H1 (cell line): ENCODE data around the gene ZHX3. TPM values are rescaled to one million over a fixed set of nuclear protein-coding genes. Genes with fewer than 3 reads are reported as not detected.

ENCODE experiments used
- CTCF ChIA-PET: fragments of 300-600 bp; sonication (Branson Sonifier 250); formaldehyde crosslinking; loops from one replicate; lab custom pipeline; 2021; ENCODE audit not compliant: partially characterized antibody; lab: Charles Lee
- POLR2A ChIA-PET: fragments of 300-600 bp; sonication (Branson Sonifier 250); formaldehyde crosslinking; loops from one replicate; lab custom pipeline; 2021; ENCODE audit warnings: inconsistent platforms; ENCODE audit not compliant: partially characterized antibody; lab: Charles Lee
- DNase-seq, 2 experiments: peaks; one replicate each; pipeline versions ENCODE4 v3.0.0 to v3.0.0-alpha.2; 2010 to 2022; ENCODE audit warnings: low spot score in 2 of 2, low read depth in 1 of 2, mixed read lengths in 1 of 2
- FAIRE-seq: peaks from 2 replicates; lab custom pipeline; 2011; peaks lifted over from hg19 to GRCh38; lab: Jason Lieb, UNC
- H2AFZ ChIP-seq: 2 replicates; pipeline ENCODE4 v1.8.1; 2012; ENCODE audit warnings: low read length, inconsistent platforms
- H2AK5ac ChIP-seq: 2 replicates; pipeline ENCODE4 v1.6.1; 2013; ENCODE audit warnings: low read depth, low read length
- H2BK120ac ChIP-seq: replicated peaks from 2 replicates; pipeline ENCODE3; 2013; ENCODE audit warnings: low read depth, low read length, inconsistent platforms
- H2BK12ac ChIP-seq: 2 replicates; pipeline ENCODE4 v1.6.1; 2013; ENCODE audit warnings: low read depth, low read length
- H2BK15ac ChIP-seq: 2 replicates; pipeline ENCODE4 v1.6.1; 2013; ENCODE audit warnings: low read length
- H2BK20ac ChIP-seq: 2 replicates; pipeline ENCODE4 v1.6.1; 2013; ENCODE audit warnings: low read length
- H2BK5ac ChIP-seq: 2 replicates; pipeline ENCODE4 v1.6.1; 2013; ENCODE audit warnings: low read depth, low read length
- H3K14ac ChIP-seq: 2 replicates; pipeline ENCODE4 v1.6.1; 2013; ENCODE audit warnings: inconsistent platforms; ENCODE audit not compliant: insufficient read length
- H3K18ac ChIP-seq: 2 replicates; pipeline ENCODE4 v1.6.1; 2013; ENCODE audit warnings: low read length; ENCODE audit errors: extremely low read depth
- H3K23ac ChIP-seq: 2 replicates; pipeline ENCODE4 v1.6.1; 2013; ENCODE audit warnings: inconsistent platforms; ENCODE audit not compliant: insufficient read length
- H3K23me2 ChIP-seq: 2 replicates; pipeline ENCODE4 v1.6.1; 2013; ENCODE audit warnings: low read depth, low read length
- H3K27ac ChIP-seq: 2 replicates; pipeline ENCODE4 v1.6.1; 2011; ENCODE audit warnings: low read depth, low read length, inconsistent platforms
- H3K27me3 ChIP-seq, 4 experiments: replicated peaks in 1 of 4; 1 replicate in 1 of 4; 2 replicates in 3 of 4; pipeline versions ENCODE4 v1.6.1 to v1.8.1; 2011 to 2013; ENCODE audit warnings: low read length in 3 of 4, mild to moderate bottlenecking in 3 of 4, inconsistent platforms in 2 of 4, mixed read lengths in 2 of 4, moderate library complexity in 1 of 4; ENCODE audit not compliant: control insufficient read depth in 3 of 4, insufficient read depth in 3 of 4; ENCODE audit errors: extremely low read depth in 1 of 4
- H3K36me3 ChIP-seq, 4 experiments: 2 replicates each; pipeline versions ENCODE4 v1.6.1 to v1.8.1; 2011 to 2013; ENCODE audit warnings: mild to moderate bottlenecking in 4 of 4, low read length in 3 of 4, moderate library complexity in 2 of 4, control low read depth in 1 of 4, inconsistent platforms in 1 of 4; ENCODE audit not compliant: insufficient read depth in 4 of 4, control insufficient read depth in 2 of 4
- H3K4ac ChIP-seq: replicated peaks from 2 replicates; pipeline ENCODE3; 2013; ENCODE audit warnings: low read length, low read depth, mixed read lengths, inconsistent platforms; ENCODE audit not compliant: insufficient read length
- H3K4me1 ChIP-seq, 4 experiments: replicated peaks in 1 of 4; 1 replicate in 1 of 4; 2 replicates in 3 of 4; pipeline versions ENCODE4 v1.6.1 to v1.8.1; 2011 to 2013; ENCODE audit warnings: low read length in 3 of 4, inconsistent platforms in 2 of 4, mixed read lengths in 1 of 4; ENCODE audit not compliant: insufficient read depth in 4 of 4, control insufficient read depth in 3 of 4
- H3K4me2 ChIP-seq, 2 experiments: 2 replicates each; pipeline versions ENCODE4 v1.6.1 to v1.8.1; 2011 to 2013; ENCODE audit warnings: low read depth in 2 of 2, low read length in 2 of 2, control low read depth in 1 of 2, inconsistent platforms in 1 of 2, mild to moderate bottlenecking in 1 of 2; ENCODE audit not compliant: insufficient read depth in 1 of 2
- H3K4me3 ChIP-seq, 4 experiments: fragments of 200-600, 300-600 bp in 1 of 4; sonication (generic), shearing (Covaris generic), sonication (Bioruptor Twin) in 1 of 4; 2 replicates each; pipeline versions ENCODE4 v1.5.1 to v1.8.1; 2011 to 2016; ENCODE audit warnings: low read length in 4 of 4, low read depth in 3 of 4, control low read depth in 2 of 4, inconsistent platforms in 2 of 4, mild to moderate bottlenecking in 2 of 4, mixed read lengths in 1 of 4, moderate library complexity in 1 of 4; ENCODE audit not compliant: insufficient read depth in 2 of 4; ENCODE audit errors: extremely low read depth in 1 of 4
- H3K56ac ChIP-seq: replicated peaks from 2 replicates; pipeline ENCODE3; 2013; ENCODE audit warnings: low read depth, mild to moderate bottlenecking, mixed read lengths, low read length, inconsistent platforms; ENCODE audit not compliant: insufficient read length
- H3K79me1 ChIP-seq: 2 replicates; pipeline ENCODE4 v1.6.1; 2013; ENCODE audit warnings: low read depth, low read length, control low read depth
- H3K79me2 ChIP-seq, 2 experiments: 2 replicates each; pipeline versions ENCODE4 v1.6.1 to v1.8.1; 2012 to 2013; ENCODE audit warnings: low read length in 2 of 2, mild to moderate bottlenecking in 2 of 2, inconsistent platforms in 1 of 2; ENCODE audit not compliant: insufficient read depth in 2 of 2, control insufficient read depth in 1 of 2
- H3K9ac ChIP-seq, 4 experiments: replicated peaks in 1 of 4; 1 replicate in 1 of 4; 2 replicates in 3 of 4; pipeline versions ENCODE4 v1.6.1 to v1.8.1; 2011 to 2013; ENCODE audit warnings: low read depth in 3 of 4, low read length in 3 of 4, control low read depth in 2 of 4, mild to moderate bottlenecking in 2 of 4, moderate library complexity in 2 of 4, inconsistent platforms in 1 of 4; ENCODE audit errors: extremely low read depth in 1 of 4
- H3K9me3 ChIP-seq, 2 experiments: 2 replicates each; pipeline versions ENCODE4 v1.6.1 to v1.8.1; 2012 to 2013; ENCODE audit warnings: mild to moderate bottlenecking in 2 of 2, moderate library complexity in 2 of 2, control low read depth in 1 of 2, inconsistent platforms in 1 of 2, low read depth in 1 of 2, low read length in 1 of 2, mixed read lengths in 1 of 2; ENCODE audit not compliant: insufficient read depth in 2 of 2
- H4K20me1 ChIP-seq, 2 experiments: replicated peaks in 1 of 2; 2 replicates each; pipeline versions ENCODE3 to v1.8.1; 2011 to 2013; ENCODE audit warnings: inconsistent platforms in 2 of 2, low read length in 2 of 2, mild to moderate bottlenecking in 1 of 2; ENCODE audit not compliant: insufficient read depth in 2 of 2, control insufficient read depth in 1 of 2
- H4K5ac ChIP-seq: 2 replicates; pipeline ENCODE4 v1.6.1; 2013; ENCODE audit warnings: low read length, low read depth, mixed read lengths, inconsistent platforms; ENCODE audit not compliant: insufficient read length
- H4K8ac ChIP-seq: 2 replicates; pipeline ENCODE4 v1.8.0; 2013; ENCODE audit warnings: mild to moderate bottlenecking, moderate library complexity, low read length, inconsistent platforms; ENCODE audit not compliant: insufficient read depth; ENCODE audit errors: extremely low read depth
- H4K91ac ChIP-seq: replicated peaks from 2 replicates; pipeline ENCODE3; 2013; ENCODE audit warnings: low read length, mixed read lengths, inconsistent platforms; ENCODE audit not compliant: insufficient read length
- GABPA ChIP-seq: IDR thresholded peaks from 2 replicates; pipeline ENCODE4 v1.6.1; 2011; ENCODE audit warnings: mild to moderate bottlenecking, low read length, moderate library complexity, borderline replicate concordance; ENCODE audit not compliant: insufficient read depth
- NANOG ChIP-seq: IDR thresholded peaks from 2 replicates; pipeline ENCODE4 v1.6.1; 2011; ENCODE audit warnings: low read length, low read depth, mild to moderate bottlenecking, inconsistent platforms; ENCODE audit not compliant: insufficient read depth, poor library complexity, severe bottlenecking
- RBBP5 ChIP-seq: IDR thresholded peaks from 2 replicates; pipeline ENCODE4 v1.7.1; 2012; ENCODE audit warnings: low read depth, mild to moderate bottlenecking, inconsistent platforms, low read length, moderate library complexity, borderline replicate concordance
- TCF12 ChIP-seq: IDR thresholded peaks from 2 replicates; pipeline ENCODE4 v1.6.1; 2011; ENCODE audit warnings: low read depth, mild to moderate bottlenecking, low read length
- TEAD4 ChIP-seq: IDR thresholded peaks from 2 replicates; pipeline ENCODE4 v1.6.1; 2012; ENCODE audit warnings: low read depth, low read length, inconsistent platforms, mixed read lengths
- WGBS, 2 experiments: shearing (Covaris generic) in 1 of 2; methylation state at CpG; one replicate each; pipeline versions ENCODE4 v1.1.6 to v1.1.7; 2013 to 2015; ENCODE audit warnings: low lambda C conversion rate in 2 of 2, mixed read lengths in 2 of 2, inconsistent platforms in 1 of 2, low coverage in 1 of 2, missing lambda C conversion rate in 1 of 2; ENCODE audit not compliant: insufficient replicate concordance in 2 of 2, insufficient coverage in 1 of 2, insufficient read length in 1 of 2; ENCODE audit errors: extremely low coverage in 1 of 2, missing lambda C conversion rate in 1 of 2; 5-methylcytosine and 5-hydroxymethylcytosine counted together
- polyA plus RNA-seq, 7 experiments: library from polyadenylated mRNA; depleted of rRNA in 3 of 7; stranded (reverse) in 5 of 7; unstranded in 2 of 7; fragments of >200 nt in 5 of 7; fragments of 200-250 nt in 2 of 7; gene quantifications; 1 replicate in 5 of 7; 2 replicates in 1 of 7; 4 replicates in 1 of 7; pipeline versions ENCODE4 v1.2.1 to v1.2.3, GENCODE V29; 2011 to 2013; ENCODE audit warnings: missing spikeins in 2 of 7, mixed read lengths in 2 of 7
- total RNA-seq: library from RNA; stranded (reverse); fragmentation: NEBNext Ultra II Directional; extraction: Animal tissue kit (Norgen Biotek cat#: 25700); gene quantifications from 2 replicates; pipeline ENCODE4 v1.2.1, GENCODE V29; 2021
- TF ChIP-seq, protein P1 (sequence below): IDR thresholded peaks from 2 replicates; pipeline ENCODE4 v1.6.1; 2011; ENCODE audit warnings: low read length, improper control_type of control experiment

ZHX3 gene
- total and polyA plus RNA-seq, 2 of the 8 experiments (the other 6 are each of a cell fraction or from before 2014, with no cell fraction given): 1.00 to 7.8 TPM

DNA sequence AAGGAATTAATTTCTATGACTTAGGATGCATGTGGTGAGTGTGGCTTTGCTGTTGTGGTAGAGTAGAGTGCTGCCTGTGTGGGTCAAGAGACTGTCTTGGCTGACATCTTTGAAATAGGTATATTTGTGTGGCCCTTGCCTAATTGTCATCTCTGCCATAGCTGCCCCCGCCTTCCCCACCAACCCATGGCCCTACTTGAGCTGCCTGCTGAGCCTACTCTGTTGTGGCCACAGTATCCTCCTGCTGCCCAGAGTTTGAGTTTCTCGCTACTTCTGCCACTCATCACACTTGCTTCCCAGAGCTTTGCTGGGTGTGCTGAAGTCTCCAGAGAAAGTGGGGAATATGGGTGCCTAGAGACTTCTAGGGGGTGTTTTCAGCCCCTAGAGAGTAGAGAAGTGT is 172.2 kb downstream of the ZHX3 start:
- no peak overlapping the region for H2BK12ac ChIP-seq
- ChIA-PET POLR2A (interaction anchor here (0.7 to 3.1 kb wide), 4 partner anchors 10 to 22 kb away, joined by 3 to 13 read pairs (median 4); no protein-coding TSS in a partner anchor), CTCF (interaction anchor here (0.6 to 2.4 kb wide), 6 partner anchors 10 to 105 kb away, joined by 3 to 12 read pairs (median 4); no protein-coding TSS in a partner anchor)
- H2AK5ac ChIP-seq: no peak overlapping the region
- H3K23ac ChIP-seq: no peak overlapping the region
- peaks cover 50 to 78% of the 10 kb centered on the region in 2 experiments for H4K20me1 ChIP-seq
- H3K4me1 ChIP-seq: peaks cover 6 to 25% (median 15%) of the 10 kb centered on the region in 4 experiments
- no peak overlapping the region for H3K9ac ChIP-seq
- FAIRE-seq (no peak), DNase-seq (no peak)
- no peak overlapping the region for H3K56ac ChIP-seq
- no peak overlapping the region for H2BK5ac ChIP-seq
- H3K79me2 ChIP-seq: peaks cover 90 to 100% of the 10 kb centered on the region in 2 experiments
- H3K79me1 ChIP-seq: peaks cover 52% of the 10 kb centered on the region
- H2BK120ac ChIP-seq: no peak overlapping the region
- no peak overlapping the region for H2AFZ ChIP-seq
- no peak overlapping the region for H4K8ac ChIP-seq
- no peak overlapping the region for H4K5ac ChIP-seq
- H2BK15ac ChIP-seq: no peak overlapping the region
- no peaks in the 10 kb centered on the region for H3K9me3 ChIP-seq
- H2BK20ac ChIP-seq: no peak overlapping the region
- H3K23me2 ChIP-seq: no peaks in the 10 kb centered on the region
- no peak overlapping the region for H3K4ac ChIP-seq
- H3K36me3 ChIP-seq: peaks cover 0 to 2% (median under 1%) of the 10 kb centered on the region in 4 experiments; a peak in 2 of 8 replicates
- no peak overlapping the region for H4K91ac ChIP-seq
- no peaks in the 10 kb centered on the region for H3K27me3 ChIP-seq
- 92% methylated on average over 2 of the region's 2 CpGs; no CpG with 5 or more reads in 1 of the 2 experiments for whole genome bisulfite sequencing, 2 experiments
- no peak overlapping the region for H3K4me2 ChIP-seq
- TF ChIP-seq, protein P1, sequence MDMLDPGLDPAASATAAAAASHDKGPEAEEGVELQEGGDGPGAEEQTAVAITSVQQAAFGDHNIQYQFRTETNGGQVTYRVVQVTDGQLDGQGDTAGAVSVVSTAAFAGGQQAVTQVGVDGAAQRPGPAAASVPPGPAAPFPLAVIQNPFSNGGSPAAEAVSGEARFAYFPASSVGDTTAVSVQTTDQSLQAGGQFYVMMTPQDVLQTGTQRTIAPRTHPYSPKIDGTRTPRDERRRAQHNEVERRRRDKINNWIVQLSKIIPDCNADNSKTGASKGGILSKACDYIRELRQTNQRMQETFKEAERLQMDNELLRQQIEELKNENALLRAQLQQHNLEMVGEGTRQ: no peak
- TF ChIP-seq GABPA: no peak
- TF ChIP-seq NANOG: no peak
- TF ChIP-seq TEAD4: no peak
- no peak for TF ChIP-seq RBBP5
- no peak for TF ChIP-seq TCF12
- no peak overlapping the region for H3K27ac ChIP-seq
- H3K18ac ChIP-seq: no peak overlapping the region
- H3K4me3 ChIP-seq: no peak overlapping the region
- no peak overlapping the region for H3K14ac ChIP-seq
